COLO668 (cell line): ENCODE data around the gene SLC16A13.
"Not testable (repeated sequence)": the region's sequence is repeated elsewhere in the genome, so short reads cannot be mapped to it uniquely, and the experiment has no call there.

Experiments
- DNase-seq: peaks from one replicate; lab custom pipeline; 2025; ENCODE audit not compliant: unreplicated experiment; lab: John Stamatoyannopoulos, UW

SLC16A13 gene

GRCh38 chr17:7060165-7060891 is 24.5 kb downstream of the SLC16A13 start:
- DNase-seq, result no peak

DNA sequence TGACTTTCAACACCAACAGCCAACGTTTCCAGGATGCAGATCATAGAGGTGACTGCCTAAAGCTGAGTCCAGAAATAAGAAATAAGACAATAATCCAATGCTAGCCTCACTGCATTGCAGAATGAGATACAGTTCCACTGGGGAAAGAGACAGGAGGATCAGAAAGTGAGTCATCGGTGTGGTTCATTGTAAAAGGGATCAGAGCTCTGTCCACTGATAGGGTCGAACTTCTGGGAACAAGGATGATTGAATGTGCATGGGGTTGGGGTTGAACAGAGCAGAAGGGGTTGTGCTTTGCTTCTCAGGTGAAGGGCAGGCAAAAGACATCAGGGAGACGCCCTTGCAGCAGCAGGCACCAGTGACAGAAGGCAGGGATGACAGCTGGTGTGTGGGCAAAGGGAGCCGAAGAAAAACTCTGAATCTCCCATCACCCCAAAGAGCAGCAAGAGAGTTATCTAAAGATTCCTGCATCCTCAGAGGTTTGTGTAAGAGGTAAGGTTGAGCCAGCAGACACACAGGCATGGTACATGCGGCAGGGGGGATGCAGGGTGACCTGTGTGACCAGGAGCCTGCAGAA is 27.8 kb downstream of the SLC16A13 start:
- DNase-seq, result no peak

DNA sequence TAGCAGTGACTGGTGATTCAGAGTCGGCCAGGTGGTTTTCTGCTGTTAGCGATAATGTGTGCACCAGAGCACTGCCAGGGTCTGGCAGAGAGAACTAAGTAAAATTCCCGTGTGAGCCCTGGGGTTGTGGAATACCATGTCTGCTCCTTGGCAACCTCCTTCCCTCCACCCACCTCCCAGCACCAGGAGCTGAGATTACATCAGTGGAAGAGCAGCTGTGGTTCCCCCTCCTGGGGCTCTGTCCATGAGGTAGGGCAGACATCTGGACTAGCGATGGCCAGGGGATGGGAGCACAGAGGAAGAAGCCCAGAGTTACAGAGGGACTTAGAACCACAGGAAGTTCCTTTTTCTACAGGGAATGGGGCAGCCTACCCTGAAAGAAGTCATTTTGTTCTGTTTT is 28.4 kb downstream of the SLC16A13 start:
- DNase-seq, result no peak

DNA sequence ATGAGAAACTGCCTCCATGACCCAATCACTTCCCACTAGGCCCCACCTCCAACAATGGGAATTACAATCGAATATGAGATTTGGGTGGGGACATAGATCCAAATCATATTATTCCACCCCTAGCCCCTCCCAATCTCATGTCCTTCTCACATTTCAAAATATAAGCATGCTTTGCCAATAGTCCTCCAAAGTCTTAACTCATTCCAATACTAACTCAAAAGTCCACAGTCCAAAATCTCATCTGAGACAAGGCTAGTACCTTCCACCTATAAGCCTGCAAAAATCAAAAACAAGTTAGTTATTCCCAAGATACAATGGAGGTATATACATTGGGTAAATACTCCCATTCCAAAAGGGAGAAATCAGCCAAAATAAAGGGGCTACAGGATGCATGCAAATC is 31.4 kb downstream of the SLC16A13 start:
- DNase-seq, result no peak

DNA sequence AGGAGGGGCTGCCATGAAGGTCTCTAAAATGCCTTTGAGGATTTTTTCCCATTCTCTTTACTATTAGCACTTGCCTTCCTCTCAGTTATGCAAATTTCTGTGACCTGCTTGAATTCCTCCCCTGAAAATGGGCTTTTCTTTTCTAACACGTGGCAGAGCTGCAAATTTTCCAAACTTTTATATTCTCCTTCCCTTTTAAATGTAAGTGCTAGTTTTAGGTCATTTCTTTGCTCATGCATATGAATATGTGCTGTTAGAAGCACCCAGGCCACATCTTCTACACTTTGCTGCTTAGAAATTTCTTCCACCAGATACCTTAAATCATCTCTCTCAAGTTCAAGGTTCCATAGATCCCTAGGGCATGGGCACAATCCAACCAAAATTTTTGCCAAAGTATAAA is 32.5 kb downstream of the SLC16A13 start:
- DNase-seq, result no peak

GRCh38 chr17:7070712-7071111 is 34.9 kb downstream of the SLC16A13 start:
- DNase-seq, result no peak

DNA sequence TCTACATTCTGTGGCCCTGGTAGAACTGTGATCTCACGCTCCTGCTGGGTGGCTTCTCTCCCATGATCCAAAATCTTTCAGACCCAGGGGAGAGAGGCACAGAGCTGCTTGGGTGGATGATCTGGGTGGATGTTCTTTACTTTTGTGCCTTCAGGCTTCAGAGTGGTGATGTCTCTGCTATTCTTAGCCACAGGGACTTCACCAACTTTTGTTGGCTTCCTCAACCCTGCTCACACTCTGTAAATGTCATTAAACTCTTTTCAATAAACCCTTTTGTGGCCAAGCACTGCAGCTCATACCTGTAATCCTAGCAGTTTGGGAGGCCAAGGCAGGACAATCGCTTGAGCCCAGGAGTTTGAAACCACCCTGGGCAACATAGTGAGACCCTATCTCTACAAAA is 36.6 kb downstream of the SLC16A13 start:
- DNase-seq, result no peak

GRCh38 chr17:7074931-7075330 is 39.1 kb downstream of the SLC16A13 start:
- DNase-seq, result no peak

DNA sequence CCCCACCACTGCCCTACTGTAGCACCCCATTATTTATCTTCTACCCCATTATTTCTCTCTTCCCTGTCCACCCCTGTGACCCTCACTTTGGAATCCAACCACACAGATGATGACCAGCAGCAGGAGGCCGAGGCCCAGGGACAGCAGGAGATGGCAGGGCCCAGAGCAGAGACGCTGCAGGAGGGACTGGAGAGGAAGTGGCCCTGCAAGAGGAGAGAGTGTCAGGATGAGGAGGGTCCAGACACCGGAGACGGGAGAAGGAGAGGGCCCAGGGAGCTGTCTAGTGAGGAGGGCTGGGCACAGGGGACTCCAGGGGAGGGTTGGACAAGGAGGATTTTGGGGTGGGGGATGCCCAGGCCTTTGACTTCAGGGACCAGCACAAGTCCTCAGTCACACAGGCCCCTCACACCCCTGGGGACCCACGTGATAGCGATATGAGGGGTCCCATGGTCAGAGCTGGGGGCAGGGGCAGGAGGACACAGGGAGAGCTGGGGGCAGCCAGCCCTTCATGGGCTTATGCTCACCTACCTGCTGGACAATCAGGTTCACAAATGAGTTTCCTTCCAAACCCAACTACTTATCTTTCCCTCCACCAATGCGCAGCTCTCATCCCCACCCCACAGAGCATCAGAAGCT is 42.2 kb downstream of the SLC16A13 start:
- DNase-seq, result no peak

DNA sequence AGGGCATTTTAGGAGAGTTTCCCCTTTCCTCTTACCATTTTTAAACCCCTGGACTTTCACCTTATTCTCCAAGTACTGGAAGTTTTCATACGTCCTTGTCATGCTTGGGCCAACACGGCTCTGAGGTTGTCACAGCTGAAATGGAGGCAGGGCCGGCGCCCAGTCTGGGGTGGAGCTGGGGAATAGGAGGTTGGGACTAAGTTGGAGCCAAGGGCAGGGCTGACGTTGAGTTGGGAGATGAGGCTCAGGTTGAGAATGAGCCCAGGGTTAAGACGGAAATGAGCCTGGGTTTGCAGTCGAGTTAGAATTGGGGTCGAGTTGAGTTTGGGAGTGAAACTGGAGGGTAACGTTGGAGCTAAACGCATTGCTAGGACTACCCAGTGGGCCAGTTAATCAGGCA is 42.9 kb downstream of the SLC16A13 start:
- no peak for DNase-seq

DNA sequence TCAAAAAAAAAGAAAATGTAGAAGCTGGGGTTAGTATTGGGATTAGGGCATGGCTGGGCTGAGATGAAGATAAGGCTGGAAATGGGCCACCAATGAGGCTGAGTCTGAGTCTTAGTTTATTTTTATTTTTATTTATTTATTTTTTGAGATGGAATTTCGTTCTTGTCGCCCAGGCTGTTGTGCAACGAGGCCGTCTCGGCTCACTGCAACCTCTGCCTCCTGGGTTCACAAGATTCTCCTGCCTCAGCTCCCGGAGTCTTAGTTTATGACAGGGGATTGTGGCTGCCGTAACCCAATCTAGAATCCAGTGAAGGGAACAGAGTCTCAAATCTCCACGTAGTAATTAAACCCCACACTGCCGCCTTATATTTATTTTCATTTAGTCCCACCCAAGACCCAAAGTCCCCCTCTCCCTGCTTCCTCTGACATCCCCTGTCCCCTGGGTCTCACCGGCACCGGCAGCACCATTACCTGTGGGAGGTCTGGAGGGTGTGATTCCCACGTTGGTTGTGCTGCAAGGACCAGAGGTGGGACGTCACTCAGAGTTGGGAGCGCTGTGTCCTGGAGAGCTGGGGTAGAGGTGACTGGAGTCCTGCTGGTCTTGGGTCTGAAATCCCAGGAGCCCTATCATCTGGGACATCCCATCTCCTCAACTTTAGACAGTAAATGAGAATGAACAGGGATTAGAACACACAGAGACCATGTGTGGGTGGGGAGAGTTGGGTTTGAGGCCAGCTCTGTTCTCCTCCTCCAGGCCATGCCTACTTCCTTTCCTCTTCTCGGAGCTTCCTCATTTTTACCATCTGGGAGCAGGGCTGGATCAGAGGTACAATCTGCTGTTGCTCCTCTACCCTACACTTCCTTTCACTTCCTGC is 44.0 kb downstream of the SLC16A13 start, which contains the start of gene CLEC10A:
Gene CLEC10A, minus strand, starts transcription at position 671 of the 875 bp plus-strand sequence. CDS start 1,439 bp downstream, outside the sequence.
- no peak for DNase-seq

DNA sequence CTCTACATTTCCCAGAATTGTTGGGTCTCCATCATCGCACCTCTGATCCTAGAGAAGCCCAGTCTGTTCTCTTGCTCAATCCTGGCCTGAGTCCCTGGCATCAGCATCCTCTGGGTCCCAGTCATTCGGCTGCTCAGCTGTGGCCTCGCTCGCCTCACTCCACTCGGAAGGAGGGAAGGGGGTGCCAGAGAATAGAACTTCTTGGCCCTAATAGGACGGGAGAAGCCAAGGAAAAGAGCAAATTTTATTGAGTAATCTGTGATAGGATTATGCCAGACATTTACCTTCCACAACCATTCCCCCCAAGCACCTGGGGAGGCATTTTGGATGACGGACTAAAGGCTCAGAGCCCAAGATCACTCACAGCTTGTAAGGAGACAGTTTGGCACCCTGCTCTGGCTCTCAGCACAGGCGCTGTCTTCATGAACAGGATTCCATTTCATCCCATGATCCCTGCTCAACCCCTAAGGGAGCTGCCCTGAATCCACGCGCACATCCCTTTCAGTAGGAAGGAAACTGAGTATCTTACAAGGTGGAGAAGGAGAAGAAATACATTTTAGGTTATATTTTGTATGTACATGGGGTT is 44.7 kb downstream of the SLC16A13 start:
- no peak for DNase-seq

- no peak for DNase-seq
Observed at GRCh38 chr17:7081341-7082062, 45.7 kb downstream of the SLC16A13 start.

GRCh38 chr17:7083592-7083991 is 47.8 kb downstream of the SLC16A13 start:
- no peak for DNase-seq

GRCh38 chr17:7084088-7084487 is 48.3 kb downstream of the SLC16A13 start:
- DNase-seq, result no peak

DNA sequence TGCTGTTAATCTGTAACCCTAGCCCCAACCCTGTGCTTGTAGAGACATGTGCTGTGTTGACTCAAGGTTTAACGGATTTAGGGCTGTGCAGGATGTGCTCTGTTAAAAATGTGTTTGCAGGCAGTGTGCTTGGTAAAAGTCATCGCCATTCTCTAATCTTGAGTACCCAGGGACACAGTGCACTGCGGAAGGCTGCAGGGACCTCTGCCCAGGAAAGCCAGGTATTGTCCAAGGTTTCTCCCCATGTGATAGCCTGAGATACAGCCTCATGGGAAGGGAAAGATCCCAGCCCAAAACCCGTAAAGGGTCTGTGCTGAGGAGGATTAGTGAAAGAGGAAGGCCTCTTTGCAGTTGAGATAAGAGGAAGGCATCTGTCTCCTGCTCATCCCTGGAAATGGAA is 52.6 kb downstream of the SLC16A13 start:
- not testable (repeated sequence) for DNase-seq

DNA sequence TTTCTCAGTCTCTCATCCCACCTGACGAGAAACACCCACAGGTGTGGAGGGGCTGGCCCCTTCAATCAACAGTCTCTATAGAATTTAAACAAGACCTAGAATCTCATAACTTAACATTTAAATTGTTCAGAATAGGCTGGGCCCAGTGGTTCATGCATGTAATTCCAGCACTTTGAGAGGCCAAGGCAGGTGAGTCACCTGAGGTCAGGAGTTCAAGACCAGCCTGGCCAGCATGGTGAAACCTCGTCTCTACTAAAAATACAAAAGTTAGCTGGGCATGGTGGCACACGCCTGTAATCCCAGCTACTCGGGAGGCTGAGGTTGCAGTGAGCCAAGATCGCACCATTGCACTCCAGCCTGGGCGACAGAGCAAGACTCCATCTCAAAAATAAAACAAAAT is 53.8 kb downstream of the SLC16A13 start:
- DNase-seq, result not testable (repeated sequence)
